Myocyte (in vitro differentiated cells): ENCODE data around the gene STIMATE. TPM values are rescaled to one million over a fixed set of nuclear protein-coding genes. Genes with fewer than 3 reads are reported as not detected.

Experiments
- DNase-seq: peaks from one replicate; pipeline ENCODE4 v3.0.0-alpha.2; 2012; ENCODE audit warnings: low read depth
- total RNA-seq: library from RNA; depleted of rRNA; stranded (reverse); fragments of >200 nt; gene quantifications from 2 replicates; pipeline ENCODE4 v1.2.3, GENCODE V29; 2014

STIMATE gene
- total RNA-seq, 1 donor from 2014 or later: 9.2 TPM

GRCh38 chr3:52870471-52870870 is 26.9 kb downstream of the STIMATE start:
- DNase-seq: no peak

GRCh38 chr3:52866427-52866826 is 30.9 kb downstream of the STIMATE start:
- no peak for DNase-seq

- DNase-seq: no peak
Observed at GRCh38 chr3:52865994-52866393, 31.4 kb downstream of the STIMATE start.

GRCh38 chr3:52860424-52860768 is 37.0 kb downstream of the STIMATE start:
- peak; percentile 66 for DNase-seq

- no peak for DNase-seq
Observed at GRCh38 chr3:52859686-52860423, 37.5 kb downstream of the STIMATE start.

GRCh38 chr3:52857864-52858263 is 39.5 kb downstream of the STIMATE start:
- DNase-seq: no peak

GRCh38 chr3:52857133-52857532 is 40.2 kb downstream of the STIMATE start:
- no peak for DNase-seq

GRCh38 chr3:52856666-52857065 is 40.7 kb downstream of the STIMATE start:
- DNase-seq: no peak

- DNase-seq: no peak
Observed at GRCh38 chr3:52854013-52854412, 43.3 kb downstream of the STIMATE start.

- DNase-seq: no peak
Observed at GRCh38 chr3:52852419-52852818, 44.9 kb downstream of the STIMATE start.

- peak; percentile 48 for DNase-seq
Observed at GRCh38 chr3:52851348-52851747, 46.0 kb downstream of the STIMATE start.

- DNase-seq: no peak
Observed at GRCh38 chr3:52849656-52850055, 47.7 kb downstream of the STIMATE start.

- DNase-seq: peak; percentile 93
Observed at GRCh38 chr3:52848617-52849016, 48.7 kb downstream of the STIMATE start.

- DNase-seq: no peak
Observed at GRCh38 chr3:52847726-52848125, 49.6 kb downstream of the STIMATE start.

GRCh38 chr3:52847241-52847640 is 50.1 kb downstream of the STIMATE start:
- no peak for DNase-seq

- no peak for DNase-seq
Observed at GRCh38 chr3:52846432-52846965, 50.8 kb downstream of the STIMATE start.

- no peak for DNase-seq
Observed at GRCh38 chr3:52845691-52846431, 51.5 kb downstream of the STIMATE start.

GRCh38 chr3:52845157-52845556 is 52.2 kb downstream of the STIMATE start:
- peak; percentile 69 for DNase-seq

GRCh38 chr3:52844290-52844975 is 52.9 kb downstream of the STIMATE start:
- DNase-seq: no peak

- no peak for DNase-seq
Observed at GRCh38 chr3:52843881-52844280, 53.5 kb downstream of the STIMATE start.

GRCh38 chr3:52843108-52843865 is 54.1 kb downstream of the STIMATE start:
- no peak for DNase-seq
